ENCODE results near the gene ANKRD10.

- TF ChIP-seq CTCF (IDR thresholded peaks at IDR 0.05) (no peak), POLR2A (IDR thresholded peaks at IDR 0.05) (no peak)
These were observed 76.8 kb downstream of the ANKRD10 start for GRCh38 chr13:110838116-110838515.
